ENCODE results near the gene BMI1. TPM values are rescaled to one million over a fixed set of nuclear protein-coding genes. Genes with fewer than 3 reads are reported as not detected.

The BMI1 gene
- total RNA-seq, 1 donor from 2014 or later, result 59.1 TPM

DNA sequence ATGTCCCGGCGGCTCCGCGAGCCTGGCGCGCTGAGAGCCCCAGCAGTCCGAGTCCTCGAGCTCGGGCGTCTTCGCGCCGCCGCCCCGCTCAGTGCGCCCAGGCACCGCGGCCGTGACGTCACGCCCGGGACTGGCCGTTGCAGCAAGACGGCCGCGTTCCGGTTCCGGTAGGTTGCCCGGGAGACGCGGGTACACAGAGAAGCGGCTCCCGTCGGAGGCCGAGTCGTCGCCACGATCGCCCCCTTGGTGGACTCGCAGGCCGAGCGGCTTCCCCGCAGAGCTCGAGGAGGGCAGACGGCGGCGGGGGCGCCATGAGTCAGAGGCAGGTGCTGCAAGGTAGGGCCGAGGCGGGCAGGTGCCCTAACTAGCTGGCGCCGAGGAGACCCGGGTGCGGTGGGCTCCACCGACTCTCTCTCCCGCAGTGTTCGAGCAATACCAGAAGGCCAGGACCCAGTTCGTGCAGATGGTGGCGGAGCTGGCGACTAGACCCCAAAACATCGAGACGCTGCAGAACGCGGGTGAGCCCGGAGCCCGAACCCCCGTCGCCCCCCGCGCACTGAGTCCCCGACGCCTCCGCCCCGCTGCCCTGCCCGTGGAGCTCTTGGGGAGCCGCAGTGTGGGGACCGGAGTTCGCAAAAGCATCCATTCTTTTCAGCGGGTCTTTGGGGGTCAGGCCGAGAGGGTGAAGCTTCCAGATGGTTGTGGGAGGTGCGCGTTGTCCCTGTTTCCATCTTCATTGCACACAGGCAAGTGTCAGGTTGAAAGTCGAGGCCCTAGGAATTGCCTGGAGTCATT, 24.6 kb downstream of the BMI1 start, which contains the start of gene SPAG6:
Gene SPAG6 (plus strand): TSS at position 196 of the 795 bp plus-strand sequence. CDS start 116 bp downstream, at position 312.
- Histone ChIP-seq H2AFZ (replicated peaks) (peak within 1 kb of the TSS; percentile 94), H3K9me3 (ENCODE audit: low read depth) (no peaks in the 10 kb centered on the region), H3K4me2 (peak within 1 kb of the TSS; percentile 74), H3K27ac (no peak within 1 kb of the TSS), H3F3A (ENCODE audit: low read depth) (peaks cover 26% of the 10 kb centered on the region), H3K36me3 (no peaks in the 10 kb centered on the region), H3K4me1 (no peaks in the 10 kb centered on the region), H4K20me1 (ENCODE audit: low read depth) (peaks cover 10% of the 10 kb centered on the region), H3K4me3 (peak within 1 kb of the TSS; percentile 51), H3K9ac (no peak within 1 kb of the TSS), H3K79me2 (ENCODE audit: low read depth) (no peaks in the 10 kb centered on the region), H3K27me3 (peaks cover 96% of the 10 kb centered on the region)
- TF ChIP-seq, protein P1, sequence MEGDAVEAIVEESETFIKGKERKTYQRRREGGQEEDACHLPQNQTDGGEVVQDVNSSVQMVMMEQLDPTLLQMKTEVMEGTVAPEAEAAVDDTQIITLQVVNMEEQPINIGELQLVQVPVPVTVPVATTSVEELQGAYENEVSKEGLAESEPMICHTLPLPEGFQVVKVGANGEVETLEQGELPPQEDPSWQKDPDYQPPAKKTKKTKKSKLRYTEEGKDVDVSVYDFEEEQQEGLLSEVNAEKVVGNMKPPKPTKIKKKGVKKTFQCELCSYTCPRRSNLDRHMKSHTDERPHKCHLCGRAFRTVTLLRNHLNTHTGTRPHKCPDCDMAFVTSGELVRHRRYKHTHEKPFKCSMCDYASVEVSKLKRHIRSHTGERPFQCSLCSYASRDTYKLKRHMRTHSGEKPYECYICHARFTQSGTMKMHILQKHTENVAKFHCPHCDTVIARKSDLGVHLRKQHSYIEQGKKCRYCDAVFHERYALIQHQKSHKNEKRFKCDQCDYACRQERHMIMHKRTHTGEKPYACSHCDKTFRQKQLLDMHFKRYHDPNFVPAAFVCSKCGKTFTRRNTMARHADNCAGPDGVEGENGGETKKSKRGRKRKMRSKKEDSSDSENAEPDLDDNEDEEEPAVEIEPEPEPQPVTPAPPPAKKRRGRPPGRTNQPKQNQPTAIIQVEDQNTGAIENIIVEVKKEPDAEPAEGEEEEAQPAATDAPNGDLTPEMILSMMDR (IDR thresholded peaks at IDR 0.05), result peak; percentile 21
- TF ChIP-seq EZH2 (IDR thresholded peaks at IDR 0.05) (peak; percentile 87), EZH2phosphoT487 (IDR thresholded peaks at IDR 0.05) (peak; percentile 92)
- H3K36me3 Mint-ChIP-seq, result no peaks in the 10 kb centered on the region
- no peak within 1 kb of the TSS for H3K27ac Mint-ChIP-seq
- peaks cover 8% of the 10 kb centered on the region for H3K9me3 Mint-ChIP-seq
- peak; percentile 90 for DNase-seq (ENCODE audit: low spot score)
- H3K27me3 Mint-ChIP-seq (ENCODE audit: insufficient read depth, low read depth), result peaks cover 60% of the 10 kb centered on the region
- H3K4me1 Mint-ChIP-seq, result peaks cover 12% of the 10 kb centered on the region
- peak within 1 kb of the TSS; percentile 83 for H3K4me3 Mint-ChIP-seq

DNA sequence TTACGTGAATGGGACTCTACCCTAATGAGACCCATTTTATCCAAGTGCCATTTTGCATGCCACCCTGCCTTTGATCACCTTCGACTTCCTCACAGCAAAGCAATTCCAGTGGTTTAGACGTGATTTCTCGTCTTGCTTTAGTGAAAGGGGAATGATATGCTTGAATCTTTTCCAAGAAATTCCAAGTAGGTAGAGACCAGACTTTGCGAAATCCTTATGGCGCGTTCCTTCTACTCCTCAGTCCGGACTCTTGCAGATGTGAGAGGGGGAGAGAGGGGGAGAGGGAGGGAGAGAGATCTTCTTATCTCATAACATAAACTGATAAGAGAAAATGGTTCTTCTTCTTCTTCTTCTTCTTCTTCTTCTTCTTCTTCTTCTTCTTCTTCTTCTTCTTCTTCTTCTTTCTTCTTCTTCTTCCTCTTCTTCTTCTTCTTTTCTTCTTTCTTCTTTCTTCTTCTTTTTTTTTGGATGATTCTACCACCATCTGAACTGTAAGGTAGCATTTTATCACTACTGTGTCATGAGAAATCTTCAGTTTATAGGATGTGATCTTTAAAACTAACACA, 25.3 kb downstream of the BMI1 start:
- H3F3A ChIP-seq (ENCODE audit: low read depth), result peaks cover 21% of the 10 kb centered on the region
- no peaks in the 10 kb centered on the region for H3K4me1 ChIP-seq
- H3K27me3 ChIP-seq, result peaks cover 89% of the 10 kb centered on the region
- no peak overlapping the region for H3K27ac Mint-ChIP-seq
- peaks cover 10% of the 10 kb centered on the region for H4K20me1 ChIP-seq (ENCODE audit: low read depth)
- peaks cover 60% of the 10 kb centered on the region for H3K27me3 Mint-ChIP-seq (ENCODE audit: insufficient read depth, low read depth)
- TF ChIP-seq, protein P1 (IDR thresholded peaks at IDR 0.05), result no peak
- TF ChIP-seq EZH2phosphoT487 (IDR thresholded peaks at IDR 0.05) (no peak), EZH2 (IDR thresholded peaks at IDR 0.05) (no peak)
- H3K4me3 Mint-ChIP-seq, result peak overlapping the region; percentile 83
- DNase-seq (ENCODE audit: low spot score), result peak; percentile 21
- H2AFZ ChIP-seq (replicated peaks), result peak overlapping the region; percentile 94
- no peaks in the 10 kb centered on the region for H3K36me3 ChIP-seq
- H3K27ac ChIP-seq, result no peak overlapping the region
- peak overlapping the region; percentile 74 for H3K4me2 ChIP-seq
- H3K79me2 ChIP-seq (ENCODE audit: low read depth), result no peaks in the 10 kb centered on the region
- H3K4me3 ChIP-seq, result peak overlapping the region; percentile 51
- no peak overlapping the region for H3K9ac ChIP-seq
- H3K9me3 Mint-ChIP-seq, result peaks cover 8% of the 10 kb centered on the region
- H3K4me1 Mint-ChIP-seq, result peaks cover 12% of the 10 kb centered on the region
- H3K9me3 ChIP-seq (ENCODE audit: low read depth), result no peaks in the 10 kb centered on the region
- no peaks in the 10 kb centered on the region for H3K36me3 Mint-ChIP-seq

DNA sequence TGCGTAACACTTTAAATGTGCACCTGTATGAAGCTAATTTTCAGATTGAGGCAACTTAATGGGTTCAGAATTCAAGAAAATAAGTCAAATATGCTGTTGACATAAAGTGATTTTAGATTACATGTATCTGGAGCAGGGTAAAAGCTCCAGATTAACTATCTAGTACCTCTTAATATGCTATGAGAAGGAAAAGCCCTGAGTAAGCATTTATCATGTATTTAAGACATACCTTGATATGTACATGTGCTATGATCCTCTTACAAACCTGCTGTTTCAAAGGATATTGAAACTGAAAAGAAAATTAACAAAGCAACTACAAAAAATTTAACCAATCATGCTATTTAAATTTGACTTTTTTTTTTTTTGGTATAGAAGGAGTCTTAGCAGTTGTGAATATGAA, 28.9 kb downstream of the BMI1 start:
- no peak for DNase-seq (ENCODE audit: low spot score)
- no peaks in the 10 kb centered on the region for H3K9me3 ChIP-seq (ENCODE audit: low read depth)
- no peaks in the 10 kb centered on the region for H3K79me2 ChIP-seq (ENCODE audit: low read depth)
- H3K36me3 ChIP-seq, result no peaks in the 10 kb centered on the region
- H3K4me1 ChIP-seq, result no peaks in the 10 kb centered on the region
- Mint-ChIP-seq H3K4me1 (peaks cover 1% of the 10 kb centered on the region), H3K27me3 (ENCODE audit: insufficient read depth, low read depth) (peaks cover 29% of the 10 kb centered on the region), H3K4me3 (no peak overlapping the region), H3K9me3 (peaks cover 5% of the 10 kb centered on the region), H3K36me3 (no peaks in the 10 kb centered on the region), H3K27ac (no peak overlapping the region)
- H4K20me1 ChIP-seq (ENCODE audit: low read depth), result no peaks in the 10 kb centered on the region
- no peak overlapping the region for H3K27ac ChIP-seq
- no peak overlapping the region for H3K9ac ChIP-seq
- TF ChIP-seq, protein P1 (IDR thresholded peaks at IDR 0.05), result no peak
- TF ChIP-seq EZH2phosphoT487 (IDR thresholded peaks at IDR 0.05) (no peak), EZH2 (IDR thresholded peaks at IDR 0.05) (no peak)
- H3K27me3 ChIP-seq, result peaks cover 53% of the 10 kb centered on the region
- peaks cover 7% of the 10 kb centered on the region for H3F3A ChIP-seq (ENCODE audit: low read depth)
- H3K4me3 ChIP-seq, result no peak overlapping the region
- H3K4me2 ChIP-seq, result no peak overlapping the region
- no peak overlapping the region for H2AFZ ChIP-seq (replicated peaks)
